ENCODE data around the gene ADAMTS2. TPM values are rescaled to one million over a fixed set of nuclear protein-coding genes. Genes with fewer than 3 reads are reported as not detected.

Gene ADAMTS2
- 54.7 and 57.2 TPM in 2 replicates for total RNA-seq

DNA sequence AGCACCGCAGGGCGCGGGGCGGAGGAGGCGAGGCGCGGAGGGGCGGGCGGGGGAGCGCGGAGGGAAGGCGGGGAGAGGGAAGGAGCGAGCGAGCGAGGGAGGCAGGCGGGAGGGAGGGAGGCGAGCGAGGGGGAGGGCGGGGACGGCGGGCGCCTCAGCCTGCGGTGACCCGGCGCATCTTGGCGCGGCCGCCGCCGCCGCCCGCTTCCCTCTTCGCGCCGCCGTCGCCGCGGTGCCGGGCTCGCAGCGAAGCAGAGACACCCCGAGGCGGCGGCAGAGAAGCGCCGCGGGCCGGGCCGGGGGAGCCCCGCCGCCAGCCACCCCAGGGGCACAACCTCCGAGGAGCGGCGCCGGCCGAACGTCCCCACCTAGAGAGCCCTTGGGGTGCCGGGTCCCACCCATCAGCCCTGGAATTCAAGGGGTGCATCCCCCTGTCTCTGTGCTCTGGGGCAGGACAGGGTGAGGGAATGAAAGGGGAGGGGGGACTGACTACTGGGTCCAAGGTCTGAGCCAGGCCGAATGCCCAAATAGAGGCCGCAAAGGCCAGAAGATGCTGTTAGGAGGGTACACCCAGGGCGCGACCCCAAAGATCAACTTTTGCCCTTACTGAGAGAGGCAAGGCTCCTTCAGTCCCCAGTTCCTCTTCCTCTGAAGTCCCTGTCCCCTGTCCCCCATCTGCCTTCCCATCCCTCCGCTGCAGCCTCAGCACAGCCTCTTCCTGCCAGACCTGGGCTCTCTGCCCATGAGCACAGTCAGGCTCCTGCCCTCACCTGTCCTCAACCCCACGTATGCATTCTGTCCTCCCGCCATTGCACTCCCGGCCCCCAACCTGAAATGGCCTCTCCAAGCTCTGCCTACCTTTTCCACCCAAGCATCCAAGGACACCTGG lies at the start of gene ADAMTS2:
TSS of gene ADAMTS2 (minus strand) at position 29 of the 889 bp plus-strand sequence. CDS start 133 bp downstream, outside the sequence.

Small RNAs within 50 kb of the gene (small RNA-seq; reads per million reads assigned to genes)
- not detected for gene AC109479.2

Other genes with a start within 250 kb of the ADAMTS2 start
- gene RUFY1, start 205.1 kb upstream of the ADAMTS2 start, total RNA-seq = 51.3 and 53.3 TPM in 2 replicates